Mesodermal cell (in vitro differentiated cells): ENCODE data around the gene IQCC.

ENCODE experiments used
- H3K27ac ChIP-seq: 2 replicates; pipeline ENCODE4 v1.7.0; 2013; ENCODE audit warnings: mild to moderate bottlenecking, low read depth, low read length, moderate library complexity; ENCODE audit not compliant: severe bottlenecking
- H3K36me3 ChIP-seq: 2 replicates; pipeline ENCODE4 v1.7.1; 2013; ENCODE audit warnings: mild to moderate bottlenecking, low read length, moderate library complexity; ENCODE audit not compliant: control insufficient read depth, insufficient read depth
- H3K4me1 ChIP-seq: one replicate; pipeline ENCODE4 v1.7.1; 2013; ENCODE audit warnings: mild to moderate bottlenecking, low read length; ENCODE audit not compliant: insufficient read depth, control insufficient read depth, poor library complexity, severe bottlenecking
- H3K4me3 ChIP-seq: 2 replicates; pipeline ENCODE4 v1.7.0; 2013; ENCODE audit warnings: low read length, control low read depth, mild to moderate bottlenecking; ENCODE audit not compliant: insufficient read depth, poor library complexity, severe bottlenecking; ENCODE audit errors: extremely low read depth
- H3K9me3 ChIP-seq: 2 replicates; pipeline ENCODE4 v1.7.1; 2013; ENCODE audit warnings: mild to moderate bottlenecking, low read length, moderate library complexity; ENCODE audit not compliant: control insufficient read depth
- whole genome bisulfite sequencing, 2 experiments: methylation state at CpG; one replicate each; pipeline ENCODE4 v1.1.5; 2013; ENCODE audit warnings: missing lambda C conversion rate in 2 of 2; ENCODE audit not compliant: insufficient coverage in 2 of 2; 5-methylcytosine and 5-hydroxymethylcytosine counted together

The IQCC gene

DNA sequence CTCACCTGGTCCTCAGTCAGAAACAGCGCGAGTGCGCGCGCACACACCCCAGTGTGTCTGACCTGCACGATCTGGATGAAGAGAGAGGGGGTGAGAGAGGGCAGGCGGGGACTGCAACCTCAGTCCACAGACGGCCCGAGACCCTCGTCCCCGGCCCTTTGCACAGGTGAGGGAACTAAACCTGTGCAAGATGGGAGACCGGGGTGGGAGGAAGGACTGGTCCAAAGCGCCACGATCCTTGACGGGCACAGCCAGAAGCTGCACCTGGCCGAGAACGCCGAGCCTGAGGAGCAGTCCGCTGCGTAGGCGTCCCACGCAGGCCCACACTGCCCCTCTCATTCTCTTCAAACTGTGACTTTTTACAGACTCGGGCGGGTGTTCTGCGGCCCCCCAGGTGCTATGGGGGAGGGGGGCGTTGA, 519 bp upstream of the IQCC start:
- H3K9me3 ChIP-seq: no peaks in the 10 kb centered on the region
- peaks cover under 1% of the 10 kb centered on the region for H3K4me1 ChIP-seq
- H3K4me3 ChIP-seq: peak overlapping the region; percentile 68
- peak overlapping the region; percentile 13 for H3K27ac ChIP-seq
- 75 to 78% methylated on average over 12 to 18 of the region's 26 CpGs for WGBS, 2 experiments
- H3K36me3 ChIP-seq: peaks cover 11% of the 10 kb centered on the region

DNA sequence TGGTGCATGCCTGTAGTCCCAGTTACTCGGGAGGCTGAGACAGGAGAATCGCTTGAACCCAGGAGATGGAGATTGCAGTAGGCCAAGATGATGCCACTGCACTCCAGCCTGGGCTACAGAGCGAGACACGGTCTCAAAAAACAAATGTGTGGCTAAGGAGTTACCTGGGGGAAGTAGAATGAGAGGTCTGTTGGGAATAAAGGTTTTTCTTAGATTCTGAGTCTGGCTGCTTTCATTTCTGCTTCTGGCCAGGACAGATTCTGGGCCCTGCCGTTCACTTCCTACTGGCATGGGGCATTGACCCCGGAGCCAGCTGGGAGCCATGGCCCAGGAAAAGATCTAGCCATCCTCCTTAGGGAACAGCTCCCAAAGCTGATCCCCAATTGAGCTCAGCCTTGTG, 3.0 kb downstream of the IQCC start:
- WGBS, 2 experiments: 95 to 99% methylated on average over 5 to 6 of the region's 6 CpGs
- Histone ChIP-seq H3K4me1 (no peaks in the 10 kb centered on the region), H3K27ac (no peak overlapping the region), H3K36me3 (peaks cover 14% of the 10 kb centered on the region), H3K4me3 (no peak overlapping the region), H3K9me3 (no peaks in the 10 kb centered on the region)

- no peaks in the 10 kb centered on the region for H3K9me3 ChIP-seq
- no peak within 1 kb of the TSS for H3K4me3 ChIP-seq
- no peak within 1 kb of the TSS for H3K27ac ChIP-seq
- WGBS, 2 experiments: 90 to 98% methylated on average over 4 to 5 of the region's 5 CpGs
- H3K4me1 ChIP-seq: no peaks in the 10 kb centered on the region
- H3K36me3 ChIP-seq: peaks cover 17% of the 10 kb centered on the region
These were observed 3.4 kb downstream of the IQCC start, which contains the start of gene DCDC2B for GRCh38 chr1:32208891-32209328. DCDC2B (plus strand) TSS chr1:32209089; CDS start chr1:32209094, 5 bp downstream.

DNA sequence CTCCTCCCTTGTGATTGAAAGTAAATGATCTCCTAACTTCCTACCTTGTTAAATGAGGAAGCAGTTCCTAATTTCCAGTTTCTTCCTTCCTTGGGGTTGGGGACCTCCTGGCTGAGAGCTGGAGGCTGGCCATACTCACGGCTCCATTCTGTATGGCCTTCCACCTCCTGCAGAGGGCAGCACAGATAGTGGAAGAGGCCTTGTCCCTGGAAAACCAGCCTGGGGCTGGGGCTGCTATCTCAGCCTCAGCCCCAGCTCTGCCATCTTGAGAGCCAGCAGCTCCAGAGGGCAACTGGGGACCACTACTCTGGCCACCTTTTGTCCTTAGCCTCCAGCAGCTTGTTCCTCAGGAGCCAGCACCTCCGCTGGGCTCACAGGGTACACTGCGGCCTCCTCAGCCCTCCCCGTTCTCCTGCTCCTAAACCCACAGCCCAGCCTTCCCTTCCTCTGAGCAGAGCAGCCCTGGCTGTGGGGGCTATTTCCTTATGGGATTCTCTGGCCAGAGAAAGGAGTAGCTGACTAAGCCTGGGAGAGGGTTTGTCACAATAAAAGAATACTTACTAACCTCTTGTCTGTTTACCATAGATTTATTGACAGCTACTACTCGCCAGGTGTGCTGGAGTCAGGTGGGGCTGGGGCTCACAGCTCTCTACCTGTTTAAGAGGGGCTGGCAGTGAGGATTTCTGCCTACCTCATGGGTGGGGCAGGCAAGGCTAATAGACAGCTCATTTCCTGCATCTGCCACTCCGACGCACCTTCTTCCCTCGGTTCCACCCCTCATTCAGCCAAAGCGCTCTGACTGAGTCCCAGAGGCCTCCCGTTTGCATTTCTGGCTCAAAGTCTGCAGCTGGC, 10.4 kb downstream of the IQCC start:
- Histone ChIP-seq H3K4me3 (no peak overlapping the region), H3K4me1 (peaks cover 4% of the 10 kb centered on the region), H3K36me3 (peaks cover 55% of the 10 kb centered on the region), H3K9me3 (no peaks in the 10 kb centered on the region), H3K27ac (no peak overlapping the region)
- WGBS, 2 experiments: 78 to 83% methylated on average over 6 of the region's 10 CpGs

- H3K27ac ChIP-seq: no peak overlapping the region
- H3K9me3 ChIP-seq: no peaks in the 10 kb centered on the region
- H3K4me3 ChIP-seq: no peak overlapping the region
- H3K36me3 ChIP-seq: peaks cover 55% of the 10 kb centered on the region
- peaks cover 7% of the 10 kb centered on the region for H3K4me1 ChIP-seq
- 94 to 96% methylated on average over 3 to 4 of the region's 5 CpGs for WGBS, 2 experiments
These were observed 11.1 kb downstream of the IQCC start for GRCh38 chr1:32216566-32216965.

DNA sequence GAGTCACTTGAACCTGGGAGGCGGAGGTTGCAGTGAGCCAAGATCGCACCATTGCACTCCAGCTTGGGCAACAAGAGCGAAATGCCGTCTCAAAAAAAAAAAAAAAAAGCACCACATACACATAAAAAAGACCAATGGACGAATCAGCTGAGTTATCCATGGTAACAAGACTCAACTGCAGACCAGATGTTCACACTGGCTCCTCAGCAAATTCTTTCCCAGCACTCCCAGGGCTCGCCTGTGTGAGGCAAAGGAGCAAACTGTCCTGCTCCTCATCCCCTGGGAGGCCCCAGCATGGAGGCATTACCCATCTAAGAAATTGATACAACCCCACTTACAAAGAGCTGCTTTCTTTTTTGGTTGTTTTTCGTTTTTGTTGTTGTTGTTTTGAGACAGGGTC, 13.6 kb downstream of the IQCC start:
- no peak overlapping the region for H3K27ac ChIP-seq

GRCh38 chr1:32220746-32221580, 15.5 kb downstream of the IQCC start:
- Histone ChIP-seq H3K4me1 (peaks cover 14% of the 10 kb centered on the region), H3K9me3 (no peaks in the 10 kb centered on the region), H3K4me3 (peak overlapping the region; percentile 96), H3K27ac (no peak overlapping the region), H3K36me3 (peaks cover 57% of the 10 kb centered on the region)
- 93 to 100% methylated on average over 2 of the region's 4 CpGs for WGBS, 2 experiments

More for the DNA sequence above, 13.6 kb downstream of the IQCC start:
- 93 to 95% methylated on average over 3 to 5 of the region's 7 CpGs for WGBS, 2 experiments
- Histone ChIP-seq H3K9me3 (no peaks in the 10 kb centered on the region), H3K36me3 (peaks cover 54% of the 10 kb centered on the region), H3K4me1 (peaks cover 14% of the 10 kb centered on the region), H3K4me3 (no peak overlapping the region)

- H3K36me3 ChIP-seq: peaks cover 58% of the 10 kb centered on the region
- H3K4me1 ChIP-seq: peaks cover 14% of the 10 kb centered on the region
- H3K9me3 ChIP-seq: no peaks in the 10 kb centered on the region
- peak overlapping the region; percentile 96 for H3K4me3 ChIP-seq
- WGBS, 2 experiments: 4 to 5% methylated on average over 10 to 12 of the region's 13 CpGs
- H3K27ac ChIP-seq: peak overlapping the region; percentile 85
These were observed 16.1 kb downstream of the IQCC start for GRCh38 chr1:32221581-32221979.

- Histone ChIP-seq H3K4me1 (peaks cover 14% of the 10 kb centered on the region), H3K36me3 (peaks cover 57% of the 10 kb centered on the region), H3K4me3 (peak within 1 kb of the TSS; percentile 96), H3K27ac (peak within 1 kb of the TSS; percentile 85), H3K9me3 (no peaks in the 10 kb centered on the region)
- WGBS, 2 experiments: 0% methylated on average over 30 to 33 of the region's 46 CpGs
These were observed 16.7 kb downstream of the IQCC start, which contains the start of the genes EIF3I and TMEM234 for GRCh38 chr1:32221980-32222755. EIF3I (plus strand) TSS chr1:32222407; CDS start chr1:32222442, 35 bp downstream. TMEM234 (minus strand) TSS chr1:32222353; CDS start chr1:32222322, 31 bp downstream.

DNA sequence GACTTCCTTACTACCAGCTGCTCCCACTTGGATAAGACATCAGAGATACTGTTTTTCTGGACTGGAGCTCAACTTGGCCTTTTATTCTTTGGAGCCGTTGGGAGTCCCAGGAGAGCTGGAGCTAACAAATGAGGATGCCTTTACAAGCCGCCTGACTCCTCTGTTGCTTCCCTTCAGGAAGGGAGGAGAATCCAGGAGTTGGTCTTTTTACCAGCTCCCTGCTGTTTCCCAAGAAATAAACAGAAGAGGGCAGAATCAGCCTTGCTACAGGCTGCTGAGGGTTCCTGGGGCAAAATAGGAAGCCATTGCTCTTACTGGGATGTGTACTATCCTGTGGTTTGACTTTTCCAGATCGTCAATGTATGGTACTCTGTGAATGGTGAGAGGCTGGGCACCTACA, 18.2 kb downstream of the IQCC start:
- H3K4me1 ChIP-seq: peaks cover 14% of the 10 kb centered on the region
- H3K4me3 ChIP-seq: peak overlapping the region; percentile 2
- H3K27ac ChIP-seq: no peak overlapping the region
- H3K36me3 ChIP-seq: peaks cover 65% of the 10 kb centered on the region
- no peaks in the 10 kb centered on the region for H3K9me3 ChIP-seq
- WGBS, 2 experiments: 92 to 94% methylated on average over 3 of the region's 3 CpGs
